ENCODE measurements around the gene WDHD1.

The WDHD1 gene, protein sequence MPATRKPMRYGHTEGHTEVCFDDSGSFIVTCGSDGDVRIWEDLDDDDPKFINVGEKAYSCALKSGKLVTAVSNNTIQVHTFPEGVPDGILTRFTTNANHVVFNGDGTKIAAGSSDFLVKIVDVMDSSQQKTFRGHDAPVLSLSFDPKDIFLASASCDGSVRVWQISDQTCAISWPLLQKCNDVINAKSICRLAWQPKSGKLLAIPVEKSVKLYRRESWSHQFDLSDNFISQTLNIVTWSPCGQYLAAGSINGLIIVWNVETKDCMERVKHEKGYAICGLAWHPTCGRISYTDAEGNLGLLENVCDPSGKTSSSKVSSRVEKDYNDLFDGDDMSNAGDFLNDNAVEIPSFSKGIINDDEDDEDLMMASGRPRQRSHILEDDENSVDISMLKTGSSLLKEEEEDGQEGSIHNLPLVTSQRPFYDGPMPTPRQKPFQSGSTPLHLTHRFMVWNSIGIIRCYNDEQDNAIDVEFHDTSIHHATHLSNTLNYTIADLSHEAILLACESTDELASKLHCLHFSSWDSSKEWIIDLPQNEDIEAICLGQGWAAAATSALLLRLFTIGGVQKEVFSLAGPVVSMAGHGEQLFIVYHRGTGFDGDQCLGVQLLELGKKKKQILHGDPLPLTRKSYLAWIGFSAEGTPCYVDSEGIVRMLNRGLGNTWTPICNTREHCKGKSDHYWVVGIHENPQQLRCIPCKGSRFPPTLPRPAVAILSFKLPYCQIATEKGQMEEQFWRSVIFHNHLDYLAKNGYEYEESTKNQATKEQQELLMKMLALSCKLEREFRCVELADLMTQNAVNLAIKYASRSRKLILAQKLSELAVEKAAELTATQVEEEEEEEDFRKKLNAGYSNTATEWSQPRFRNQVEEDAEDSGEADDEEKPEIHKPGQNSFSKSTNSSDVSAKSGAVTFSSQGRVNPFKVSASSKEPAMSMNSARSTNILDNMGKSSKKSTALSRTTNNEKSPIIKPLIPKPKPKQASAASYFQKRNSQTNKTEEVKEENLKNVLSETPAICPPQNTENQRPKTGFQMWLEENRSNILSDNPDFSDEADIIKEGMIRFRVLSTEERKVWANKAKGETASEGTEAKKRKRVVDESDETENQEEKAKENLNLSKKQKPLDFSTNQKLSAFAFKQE

DNA sequence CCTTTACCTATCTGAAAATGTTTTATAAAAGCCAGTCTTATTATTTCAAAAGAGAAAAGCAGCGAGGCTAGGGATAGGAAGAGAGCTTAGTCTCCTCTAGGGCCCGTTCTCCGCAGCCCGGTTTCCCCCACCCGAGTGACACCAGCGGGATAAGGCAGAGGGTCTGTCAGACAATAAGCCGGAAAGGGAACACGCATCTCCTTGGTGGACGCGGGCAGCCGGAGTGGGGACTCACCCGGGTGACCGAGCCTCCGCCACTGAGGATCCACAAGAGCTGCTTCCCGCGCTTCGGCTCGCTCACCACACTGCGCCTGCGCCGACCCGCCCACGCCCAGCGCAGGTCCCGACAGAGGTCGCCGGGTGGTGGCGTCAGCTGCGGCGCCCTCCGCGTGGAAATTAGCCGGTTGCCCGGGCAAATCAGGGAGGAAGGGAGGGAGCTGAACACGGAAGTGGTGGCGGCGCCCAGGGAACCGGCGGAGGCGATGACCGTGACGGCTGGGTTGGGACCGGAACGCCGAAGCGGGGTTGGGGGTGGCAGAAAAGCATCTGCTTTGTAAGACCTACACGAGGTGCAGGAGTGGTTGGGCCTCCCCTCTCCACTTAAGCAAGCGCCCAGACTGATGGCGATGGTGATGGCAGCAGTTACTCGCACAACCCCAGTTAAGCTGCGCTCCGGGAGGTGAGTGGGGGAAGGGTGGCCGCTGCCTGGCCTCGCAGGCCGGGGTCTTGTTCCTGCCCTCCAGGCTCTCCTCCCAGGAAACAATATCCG is at the start of gene WDHD1, which contains the start of gene SOCS4:
Gene WDHD1 (minus strand): TSS at position 307 of the 769 bp plus-strand sequence. CDS start 312 bp downstream, outside the sequence.
Gene SOCS4 (plus strand): TSS at position 444 of the 769 bp plus-strand sequence. CDS start 15,806 bp downstream, outside the sequence.
- Histone ChIP-seq H3K27me3 (ENCODE audit: control insufficient read depth in 2 of 2, insufficient read depth in 2 of 2, low read length in 2 of 2) (no peaks in the 10 kb centered on the region), H3K36me3 (ENCODE audit: control insufficient read depth in 2 of 2, insufficient read depth in 2 of 2, low read length in 2 of 2) (no peaks in the 10 kb centered on the region), H3K9me3 (ENCODE audit: control insufficient read depth in 2 of 2, low read length in 2 of 2) (no peaks in the 10 kb centered on the region), H3K9ac (ENCODE audit: low read depth in 1 of 2, low read length in 2 of 2) (peak within 1 kb of the TSS; percentile 67 to 88), H3K4me1 (ENCODE audit: control insufficient read depth in 2 of 2, insufficient read depth in 2 of 2, low read length in 2 of 2) (peaks cover 8 to 17% of the 10 kb centered on the region in 2 donors), H3K27ac (ENCODE audit: low read depth in 2 of 2, low read length in 2 of 2) (peak within 1 kb of the TSS; percentile 61 to 90), H3K4me3 (ENCODE audit: low read length in 2 of 2) (peak within 1 kb of the TSS; percentile 75 to 97)

DNA sequence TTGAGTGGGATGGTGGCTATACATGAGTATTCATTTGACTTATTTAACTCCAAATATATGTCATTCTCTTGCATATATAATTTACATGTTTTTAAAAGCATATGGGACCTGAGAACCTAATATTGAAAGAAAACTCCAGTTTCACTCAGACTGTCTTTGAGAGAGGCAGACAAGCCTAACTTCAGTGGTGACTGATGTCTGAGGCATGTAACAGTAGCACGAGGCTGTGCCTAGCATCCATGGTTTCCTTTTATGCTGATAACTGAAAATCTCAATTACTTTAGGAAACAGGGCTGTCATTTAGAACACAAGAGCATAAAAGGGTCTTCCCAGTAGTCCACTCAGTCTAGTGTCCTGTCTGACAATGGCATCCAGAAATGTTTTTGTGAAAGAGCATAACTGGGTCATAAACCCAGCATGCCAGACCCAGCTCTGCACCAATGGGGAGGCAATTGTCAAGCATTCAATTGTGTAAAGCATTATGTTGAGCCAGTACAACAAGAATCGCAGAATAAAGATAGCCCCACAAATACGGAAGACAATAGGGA is 48.8 kb upstream of the WDHD1 start:
- no peak overlapping the region for H3K4me3 ChIP-seq (ENCODE audit: low read length in 2 of 2)
- no peaks in the 10 kb centered on the region for H3K27me3 ChIP-seq (ENCODE audit: control insufficient read depth in 2 of 2, insufficient read depth in 2 of 2, low read length in 2 of 2)
- H3K4me1 ChIP-seq (ENCODE audit: control insufficient read depth in 2 of 2, insufficient read depth in 2 of 2, low read length in 2 of 2): peaks cover 5 to 11% of the 10 kb centered on the region in 2 donors
- H3K27ac ChIP-seq (ENCODE audit: low read depth in 2 of 2, low read length in 2 of 2): no peak overlapping the region
- H3K36me3 ChIP-seq (ENCODE audit: control insufficient read depth in 2 of 2, insufficient read depth in 2 of 2, low read length in 2 of 2): no peaks in the 10 kb centered on the region
- H3K9ac ChIP-seq (ENCODE audit: low read depth in 1 of 2, low read length in 2 of 2): no peak overlapping the region
- H3K9me3 ChIP-seq (ENCODE audit: control insufficient read depth in 2 of 2, low read length in 2 of 2): no peaks in the 10 kb centered on the region

DNA sequence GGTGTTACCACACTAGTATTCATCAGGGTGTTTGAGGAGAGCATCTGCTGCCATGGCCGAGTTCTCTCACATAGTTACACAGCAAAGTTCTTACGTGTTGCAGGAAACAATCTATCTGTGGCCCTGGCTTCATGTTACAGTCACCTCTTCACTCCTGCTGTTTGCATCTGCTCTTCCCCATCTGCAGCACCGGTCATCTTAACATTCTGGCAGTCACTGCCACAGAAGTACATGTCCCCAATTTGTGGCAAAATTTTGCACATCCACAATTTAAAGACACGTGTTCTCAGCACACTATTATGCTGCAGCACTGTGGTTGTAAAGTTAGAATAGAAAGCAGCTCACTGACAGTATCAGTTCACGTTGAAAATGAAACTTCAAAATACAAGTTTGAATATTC is 47.8 kb upstream of the WDHD1 start:
- no peak overlapping the region for H3K9ac ChIP-seq (ENCODE audit: low read depth in 1 of 2, low read length in 2 of 2)
- no peaks in the 10 kb centered on the region for H3K27me3 ChIP-seq (ENCODE audit: control insufficient read depth in 2 of 2, insufficient read depth in 2 of 2, low read length in 2 of 2)
- H3K27ac ChIP-seq (ENCODE audit: low read depth in 2 of 2, low read length in 2 of 2): no peak overlapping the region
- H3K36me3 ChIP-seq (ENCODE audit: control insufficient read depth in 2 of 2, insufficient read depth in 2 of 2, low read length in 2 of 2): no peaks in the 10 kb centered on the region
- no peaks in the 10 kb centered on the region for H3K9me3 ChIP-seq (ENCODE audit: control insufficient read depth in 2 of 2, low read length in 2 of 2)
- peaks cover 5 to 11% of the 10 kb centered on the region in 2 donors for H3K4me1 ChIP-seq (ENCODE audit: control insufficient read depth in 2 of 2, insufficient read depth in 2 of 2, low read length in 2 of 2)
- peak overlapping the region in 1 of 2 donors; percentile 37 for H3K4me3 ChIP-seq (ENCODE audit: low read length in 2 of 2)

DNA sequence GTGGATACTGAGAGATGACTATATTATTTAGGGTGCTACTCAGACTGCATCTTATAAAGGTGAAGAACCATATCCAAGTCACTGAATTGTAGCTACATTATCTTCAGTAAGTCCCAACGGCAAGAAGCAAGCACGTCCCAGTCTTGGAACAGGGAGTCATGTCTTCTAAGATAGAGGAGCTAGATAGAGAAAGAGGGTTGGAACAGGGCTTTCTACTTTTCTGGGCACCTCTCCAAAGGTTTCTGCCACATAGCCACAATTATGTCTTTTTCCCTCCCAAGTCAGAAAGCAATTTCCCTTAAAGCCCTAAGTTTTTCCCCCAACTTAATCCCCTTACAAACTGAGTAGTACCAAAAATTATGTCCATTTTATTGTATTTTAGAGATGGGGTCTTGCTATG is 47.0 kb upstream of the WDHD1 start:
- no peaks in the 10 kb centered on the region for H3K36me3 ChIP-seq (ENCODE audit: control insufficient read depth in 2 of 2, insufficient read depth in 2 of 2, low read length in 2 of 2)

DNA sequence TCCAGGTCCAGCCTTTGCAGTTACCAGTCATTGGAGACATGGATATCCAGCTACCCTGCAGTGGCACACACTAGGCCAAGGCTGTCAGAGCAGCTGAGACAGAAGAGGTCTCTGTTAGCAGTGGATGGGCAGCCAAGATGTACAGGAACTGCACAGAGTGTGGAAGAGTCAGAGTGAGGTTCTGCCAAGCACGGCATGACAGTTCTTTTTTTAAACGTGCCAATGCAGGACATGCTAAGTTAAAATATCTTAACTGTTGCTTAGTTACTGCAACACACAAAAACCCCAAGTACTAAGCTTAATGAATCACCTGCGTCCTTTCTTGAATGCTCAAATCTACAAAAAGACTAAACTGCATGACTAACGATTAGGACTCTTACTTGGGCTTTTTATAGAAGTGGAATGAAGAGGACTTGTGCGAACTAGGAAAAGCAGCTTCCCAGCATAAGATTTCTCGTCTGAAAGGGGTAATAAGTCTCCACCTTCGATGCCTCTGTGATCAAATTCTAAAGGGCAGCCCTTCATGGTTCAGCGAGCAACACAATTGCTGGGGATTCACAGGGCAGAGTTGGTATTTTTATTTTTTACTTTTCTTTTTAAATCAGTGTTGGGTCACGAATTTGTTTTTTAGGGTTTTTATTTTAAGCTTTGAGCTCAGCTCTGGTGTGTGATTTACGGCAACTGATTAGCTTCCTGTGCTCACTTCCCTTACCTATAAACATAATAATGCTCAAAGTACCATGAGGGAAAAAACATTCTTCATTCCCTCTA is 45.2 kb upstream of the WDHD1 start:
- Histone ChIP-seq H3K9ac (ENCODE audit: low read depth in 1 of 2, low read length in 2 of 2) (no peak overlapping the region), H3K27ac (ENCODE audit: low read depth in 2 of 2, low read length in 2 of 2) (peak overlapping the region in 1 of 2 donors; percentile 49), H3K4me3 (ENCODE audit: low read length in 2 of 2) (peak overlapping the region in 1 of 2 donors; percentile 29)

More for the DNA sequence above, 47.0 kb upstream of the WDHD1 start:
- Histone ChIP-seq H3K9ac (ENCODE audit: low read depth in 1 of 2, low read length in 2 of 2) (no peak overlapping the region), H3K27ac (ENCODE audit: low read depth in 2 of 2, low read length in 2 of 2) (no peak overlapping the region), H3K4me1 (ENCODE audit: control insufficient read depth in 2 of 2, insufficient read depth in 2 of 2, low read length in 2 of 2) (peaks cover 5 to 11% of the 10 kb centered on the region in 2 donors), H3K27me3 (ENCODE audit: control insufficient read depth in 2 of 2, insufficient read depth in 2 of 2, low read length in 2 of 2) (no peaks in the 10 kb centered on the region), H3K9me3 (ENCODE audit: control insufficient read depth in 2 of 2, low read length in 2 of 2) (no peaks in the 10 kb centered on the region), H3K4me3 (ENCODE audit: low read length in 2 of 2) (no peak overlapping the region)

DNA sequence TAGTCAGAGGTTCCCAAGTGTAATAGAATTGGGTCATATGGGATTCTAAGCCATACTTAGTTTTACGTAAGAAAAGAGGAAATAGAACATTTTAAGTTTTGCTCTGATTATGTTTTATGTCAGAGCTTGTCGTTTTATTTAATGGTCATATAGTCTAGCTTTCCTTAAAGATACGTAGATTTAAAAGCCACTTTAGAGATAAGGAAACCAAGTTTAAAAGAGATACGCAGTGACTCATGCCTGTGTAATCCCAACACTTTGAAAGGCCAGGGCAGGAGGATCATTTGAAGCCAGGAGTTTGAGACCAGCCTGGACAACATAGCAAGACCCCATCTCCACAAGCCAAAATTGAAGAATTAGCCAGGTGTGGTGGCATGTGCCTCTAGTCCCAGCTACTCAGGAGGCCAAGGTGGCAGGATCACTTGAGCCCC is 44.1 kb upstream of the WDHD1 start:
- Histone ChIP-seq H3K36me3 (ENCODE audit: control insufficient read depth in 2 of 2, insufficient read depth in 2 of 2, low read length in 2 of 2) (peaks cover 0 to 8% of the 10 kb centered on the region in 2 donors), H3K4me3 (ENCODE audit: low read length in 2 of 2) (no peak overlapping the region), H3K27ac (ENCODE audit: low read depth in 2 of 2, low read length in 2 of 2) (no peak overlapping the region), H3K27me3 (ENCODE audit: control insufficient read depth in 2 of 2, insufficient read depth in 2 of 2, low read length in 2 of 2) (no peaks in the 10 kb centered on the region), H3K4me1 (ENCODE audit: control insufficient read depth in 2 of 2, insufficient read depth in 2 of 2, low read length in 2 of 2) (peaks cover 5% of the 10 kb centered on the region in 2 donors), H3K9ac (ENCODE audit: low read depth in 1 of 2, low read length in 2 of 2) (no peak overlapping the region), H3K9me3 (ENCODE audit: control insufficient read depth in 2 of 2, low read length in 2 of 2) (no peaks in the 10 kb centered on the region)

More for the DNA sequence above, 45.2 kb upstream of the WDHD1 start:
- H3K9me3 ChIP-seq (ENCODE audit: control insufficient read depth in 2 of 2, low read length in 2 of 2): no peaks in the 10 kb centered on the region
- no peaks in the 10 kb centered on the region for H3K27me3 ChIP-seq (ENCODE audit: control insufficient read depth in 2 of 2, insufficient read depth in 2 of 2, low read length in 2 of 2)
- peaks cover 0 to 3% of the 10 kb centered on the region in 2 donors for H3K36me3 ChIP-seq (ENCODE audit: control insufficient read depth in 2 of 2, insufficient read depth in 2 of 2, low read length in 2 of 2)
- peaks cover 5 to 7% of the 10 kb centered on the region in 2 donors for H3K4me1 ChIP-seq (ENCODE audit: control insufficient read depth in 2 of 2, insufficient read depth in 2 of 2, low read length in 2 of 2)

DNA sequence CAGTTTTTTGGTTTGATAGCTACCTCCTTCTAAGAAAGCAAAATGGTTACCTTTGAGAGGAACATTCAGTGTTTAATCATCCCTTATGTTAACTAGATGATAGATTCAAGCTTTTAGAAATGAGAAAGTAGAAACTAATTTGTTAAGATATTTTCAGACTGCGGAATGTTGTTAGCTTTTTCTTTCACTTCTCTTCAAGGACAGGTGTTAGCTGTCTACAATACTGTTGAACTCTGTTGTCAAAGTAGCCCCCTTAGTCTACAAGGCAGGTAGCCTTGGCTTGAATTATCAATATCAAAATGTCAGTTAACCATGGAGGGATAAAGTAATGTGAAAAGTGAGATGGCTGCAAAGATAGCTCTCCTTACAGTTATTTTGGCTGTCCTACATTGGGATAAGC is 39.3 kb upstream of the WDHD1 start:
- Histone ChIP-seq H3K4me3 (ENCODE audit: low read length in 2 of 2) (no peak overlapping the region), H3K36me3 (ENCODE audit: control insufficient read depth in 2 of 2, insufficient read depth in 2 of 2, low read length in 2 of 2) (peaks cover 21 to 27% of the 10 kb centered on the region in 2 donors), H3K9me3 (ENCODE audit: control insufficient read depth in 2 of 2, low read length in 2 of 2) (no peaks in the 10 kb centered on the region), H3K27me3 (ENCODE audit: control insufficient read depth in 2 of 2, insufficient read depth in 2 of 2, low read length in 2 of 2) (no peaks in the 10 kb centered on the region), H3K9ac (ENCODE audit: low read depth in 1 of 2, low read length in 2 of 2) (no peak overlapping the region), H3K4me1 (ENCODE audit: control insufficient read depth in 2 of 2, insufficient read depth in 2 of 2, low read length in 2 of 2) (no peaks in the 10 kb centered on the region), H3K27ac (ENCODE audit: low read depth in 2 of 2, low read length in 2 of 2) (no peak overlapping the region)

DNA sequence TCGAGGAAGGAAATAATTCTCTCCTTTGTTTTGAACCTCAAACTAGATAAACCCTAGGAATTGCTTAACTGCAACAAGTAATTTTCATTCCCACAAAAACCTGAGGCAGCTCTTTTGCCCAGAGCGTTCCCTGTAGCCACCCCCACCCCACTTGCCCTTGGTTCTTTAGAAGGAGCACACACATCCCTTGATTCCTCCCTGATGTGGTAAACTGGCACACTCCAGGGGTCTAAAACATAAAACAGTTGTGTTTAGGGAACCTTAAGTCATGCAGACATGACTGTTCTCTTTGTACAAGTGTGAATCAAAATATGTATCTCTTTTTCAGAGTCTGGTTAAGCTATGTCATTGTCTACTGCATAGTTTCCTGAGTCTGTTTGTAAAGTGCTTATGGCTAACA is 38.5 kb upstream of the WDHD1 start:
- no peak overlapping the region for H3K4me3 ChIP-seq (ENCODE audit: low read length in 2 of 2)
- no peak overlapping the region for H3K9ac ChIP-seq (ENCODE audit: low read depth in 1 of 2, low read length in 2 of 2)
- H3K9me3 ChIP-seq (ENCODE audit: control insufficient read depth in 2 of 2, low read length in 2 of 2): no peaks in the 10 kb centered on the region
- H3K36me3 ChIP-seq (ENCODE audit: control insufficient read depth in 2 of 2, insufficient read depth in 2 of 2, low read length in 2 of 2): peaks cover 21 to 27% of the 10 kb centered on the region in 2 donors
- H3K27ac ChIP-seq (ENCODE audit: low read depth in 2 of 2, low read length in 2 of 2): peak overlapping the region in 1 of 2 donors; percentile 28
- no peaks in the 10 kb centered on the region for H3K4me1 ChIP-seq (ENCODE audit: control insufficient read depth in 2 of 2, insufficient read depth in 2 of 2, low read length in 2 of 2)
- no peaks in the 10 kb centered on the region for H3K27me3 ChIP-seq (ENCODE audit: control insufficient read depth in 2 of 2, insufficient read depth in 2 of 2, low read length in 2 of 2)

All from mucosa of rectum (tissue), 2 donors.